CD4-positive, alpha-beta T cell treated with Interleukin-12 subunit alpha and Interleukin-12 subunit beta, for 1 hour (primary cell): ENCODE results near the gene CENPN.
A peak's percentile ranks its signal among the peaks of the same experiment; 100 is the strongest.

Experiments used
- DNase-seq: peaks from one replicate; pipeline ENCODE4 v3.0.0-alpha.2; 2020

The CENPN gene

GRCh38 chr16:80992676-80993293 is 14.2 kb upstream of the CENPN start:
- no peak for DNase-seq

- no peak for DNase-seq
Observed at GRCh38 chr16:80993307-80993706, 13.7 kb upstream of the CENPN start.

- DNase-seq = no peak
Observed at GRCh38 chr16:80993834-80994233, 13.2 kb upstream of the CENPN start.

- no peak for DNase-seq
Observed at GRCh38 chr16:80994451-80994850, 12.6 kb upstream of the CENPN start.

- DNase-seq = no peak
Observed at GRCh38 chr16:80996688-80997138, 10.3 kb upstream of the CENPN start.

- DNase-seq = peak; percentile 30
Observed at GRCh38 chr16:80997139-80997798, 9.7 kb upstream of the CENPN start.

GRCh38 chr16:80997964-80998620 is 8.9 kb upstream of the CENPN start:
- no peak for DNase-seq

- DNase-seq = no peak
Observed at GRCh38 chr16:81000873-81001272, 6.1 kb upstream of the CENPN start.

GRCh38 chr16:81001330-81001729 is 5.7 kb upstream of the CENPN start:
- DNase-seq = no peak

GRCh38 chr16:81003064-81003463 is 4.0 kb upstream of the CENPN start:
- no peak for DNase-seq

- peak; percentile 14 for DNase-seq
Observed at GRCh38 chr16:81003610-81004460, 3.2 kb upstream of the CENPN start.

GRCh38 chr16:81004646-81005353 is 2.2 kb upstream of the CENPN start:
- peak; percentile 78 for DNase-seq

- DNase-seq = peak; percentile 13
Observed at GRCh38 chr16:81005610-81006161, 1.3 kb upstream of the CENPN start.

GRCh38 chr16:81006211-81006812 is 702 bp upstream of the CENPN start:
- DNase-seq = peak; percentile 74

GRCh38 chr16:81008505-81008789 is 1.4 kb downstream of the CENPN start:
- no peak for DNase-seq

GRCh38 chr16:81012974-81013373 is 6.0 kb downstream of the CENPN start:
- no peak for DNase-seq

GRCh38 chr16:81014672-81015071 is 7.7 kb downstream of the CENPN start:
- no peak for DNase-seq

GRCh38 chr16:81018496-81018895 is 11.5 kb downstream of the CENPN start:
- no peak for DNase-seq

- no peak for DNase-seq
Observed at GRCh38 chr16:81026429-81026828, 19.4 kb downstream of the CENPN start.

GRCh38 chr16:81029930-81030604 is 23.1 kb downstream of the CENPN start:
- DNase-seq = no peak

GRCh38 chr16:81035398-81035974 is 28.5 kb downstream of the CENPN start, which contains the start of gene ATMIN:
Gene ATMIN (plus strand): TSS chr16:81035842. CDS start chr16:81035871, 29 bp downstream.
- DNase-seq = peak; percentile 92
